Small intestine (tissue), 7 donors: Measurements from ENCODE around the gene ARHGAP28. TPM values are rescaled to one million over a fixed set of nuclear protein-coding genes. Genes with fewer than 3 reads are reported as not detected.

Experiments
- DNase-seq, 2 donors: peaks; one replicate each; pipeline versions ENCODE4 v3.0.0 to v3.0.0-alpha.2; 2013
- FAIRE-seq: peaks from 2 replicates; lab custom pipeline; 2012; peaks lifted over from hg19 to GRCh38; lab: Jason Lieb, UNC
- H3K27ac ChIP-seq, 3 donors: one replicate each; pipeline ENCODE4 v1.5.1; 2013; ENCODE audit warnings: low read length in 2 of 3, mild to moderate bottlenecking in 2 of 3, control low read depth in 1 of 3, inconsistent platforms in 1 of 3, low read depth in 1 of 3, moderate library complexity in 1 of 3
- H3K27me3 ChIP-seq, 3 donors: one replicate each; pipeline ENCODE4 v1.6.1; 2013; ENCODE audit warnings: low read length in 3 of 3, inconsistent platforms in 1 of 3; ENCODE audit not compliant: control insufficient read depth in 3 of 3, insufficient read depth in 3 of 3
- H3K36me3 ChIP-seq, 3 donors: one replicate each; pipeline ENCODE4 v1.6.1; 2013; ENCODE audit warnings: low read length in 3 of 3, inconsistent platforms in 1 of 3, low read depth in 1 of 3, mild to moderate bottlenecking in 1 of 3, moderate library complexity in 1 of 3; ENCODE audit not compliant: control insufficient read depth in 3 of 3, insufficient read depth in 2 of 3
- H3K4me1 ChIP-seq, 3 donors: one replicate each; pipeline ENCODE4 v1.6.1; 2013; ENCODE audit warnings: low read length in 2 of 3, inconsistent platforms in 1 of 3, low read depth in 1 of 3, mild to moderate bottlenecking in 1 of 3, moderate library complexity in 1 of 3; ENCODE audit not compliant: control insufficient read depth in 3 of 3, insufficient read depth in 2 of 3
- H3K4me3 ChIP-seq, 3 donors: one replicate each; pipeline ENCODE4 v1.5.1; 2013; ENCODE audit warnings: low read length in 3 of 3, control low read depth in 1 of 3, inconsistent platforms in 1 of 3, low read depth in 1 of 3, mild to moderate bottlenecking in 1 of 3, moderate library complexity in 1 of 3
- H3K9me3 ChIP-seq, 2 donors: one replicate each; pipeline ENCODE4 v1.6.1; 2013; ENCODE audit warnings: low read depth in 1 of 2, low read length in 1 of 2; ENCODE audit not compliant: control insufficient read depth in 2 of 2, insufficient read depth in 1 of 2
- WGBS, 3 donors: extraction: QIAGEN DNeasy Blood & Tissue Kit; methylation state at CpG; one replicate each; pipeline ENCODE4 v1.1.7; 2013; 5-methylcytosine and 5-hydroxymethylcytosine counted together
- polyA plus RNA-seq, 4 donors: library from polyadenylated mRNA; stranded (reverse) in 3 of 4; unstranded in 1 of 4; fragments of 200-250 nt in 3 of 4; fragments of 120-200 nt in 1 of 4; gene quantifications; one replicate each; pipeline versions ENCODE4 v1.2.1 to v1.2.3, GENCODE V29; 2013
- donor health status: healthy with polysubstance abuse.
- donor health status: control.
- donor health status: control.
- donor health status: Bipolar disorder and iron deficiency.
- donor health status: healthy.

Gene ARHGAP28
- polyA plus RNA-seq, 4 donors: 1.2 to 10.8 (median 2.4) TPM

GRCh38 chr18:6859676-6860422 lies 130.3 kb downstream of the ARHGAP28 start:
- no peak for FAIRE-seq
- WGBS, 3 donors: 85 to 95% (median 93%) methylated on average over 4 of the region's 4 CpGs
- peaks cover 0 to 8% (median 0%) of the 10 kb centered on the region in 3 donors for H3K36me3 ChIP-seq

GRCh38 chr18:6860804-6861448 lies 131.4 kb downstream of the ARHGAP28 start:
- H3K4me3 ChIP-seq: no peak overlapping the region
- FAIRE-seq (no peak), DNase-seq (no peak)
- no peaks in the 10 kb centered on the region for H3K9me3 ChIP-seq
- H3K27me3 ChIP-seq: no peaks in the 10 kb centered on the region
- H3K4me1 ChIP-seq: no peaks in the 10 kb centered on the region
- 84 to 87% (median 85%) methylated on average over 4 of the region's 4 CpGs for WGBS, 3 donors
- H3K27ac ChIP-seq: no peak overlapping the region
- peaks cover 0 to 5% (median 0%) of the 10 kb centered on the region in 3 donors for H3K36me3 ChIP-seq

More at GRCh38 chr18:6859676-6860422, 130.3 kb downstream of the ARHGAP28 start:
- H3K27ac ChIP-seq: no peak overlapping the region
- H3K27me3 ChIP-seq: no peaks in the 10 kb centered on the region
- DNase-seq: no peak
- H3K4me3 ChIP-seq: no peak overlapping the region
- peaks cover 0 to 8% of the 10 kb centered on the region in 2 donors for H3K9me3 ChIP-seq
- no peaks in the 10 kb centered on the region for H3K4me1 ChIP-seq

GRCh38 chr18:6865251-6865650 lies 135.7 kb downstream of the ARHGAP28 start:
- H3K9me3 ChIP-seq: no peaks in the 10 kb centered on the region
- DNase-seq: no peak
- H3K4me1 ChIP-seq: no peaks in the 10 kb centered on the region
- FAIRE-seq: no peak
- no peaks in the 10 kb centered on the region for H3K27me3 ChIP-seq
- H3K4me3 ChIP-seq: no peak overlapping the region
- H3K36me3 ChIP-seq: no peaks in the 10 kb centered on the region
- H3K27ac ChIP-seq: no peak overlapping the region

- Histone ChIP-seq H3K9me3 (no peaks in the 10 kb centered on the region), H3K27me3 (no peaks in the 10 kb centered on the region), H3K27ac (no peak overlapping the region), H3K4me3 (no peak overlapping the region), H3K36me3 (no peaks in the 10 kb centered on the region), H3K4me1 (no peaks in the 10 kb centered on the region)
- 68 to 73% (median 71%) methylated on average over 3 of the region's 3 CpGs for WGBS, 3 donors
- DNase-seq (no peak), FAIRE-seq (no peak)
Observed at GRCh38 chr18:6866552-6867085, 137.1 kb downstream of the ARHGAP28 start.

GRCh38 chr18:6868033-6868432 lies 138.5 kb downstream of the ARHGAP28 start:
- DNase-seq (no peak), FAIRE-seq (no peak)
- Histone ChIP-seq H3K27ac (no peak overlapping the region), H3K4me3 (no peak overlapping the region), H3K4me1 (no peaks in the 10 kb centered on the region), H3K9me3 (no peaks in the 10 kb centered on the region), H3K36me3 (no peaks in the 10 kb centered on the region), H3K27me3 (no peaks in the 10 kb centered on the region)
- WGBS, 3 donors: 93 to 95% (median 94%) methylated on average over 6 of the region's 6 CpGs

- Histone ChIP-seq H3K4me3 (no peak overlapping the region), H3K27ac (no peak overlapping the region), H3K36me3 (no peaks in the 10 kb centered on the region), H3K9me3 (no peaks in the 10 kb centered on the region), H3K27me3 (no peaks in the 10 kb centered on the region), H3K4me1 (no peaks in the 10 kb centered on the region)
- no peak for DNase-seq
- no peak for FAIRE-seq
- WGBS, 3 donors: 83 to 90% (median 89%) methylated on average over 6 of the region's 6 CpGs
Observed at GRCh38 chr18:6871566-6871965, 142.1 kb downstream of the ARHGAP28 start.

GRCh38 chr18:6873040-6873751 lies 143.7 kb downstream of the ARHGAP28 start:
- FAIRE-seq (no peak), DNase-seq (no peak)
- 74 to 83% (median 81%) methylated on average over 6 of the region's 6 CpGs for WGBS, 3 donors

GRCh38 chr18:6874315-6874714 lies 144.8 kb downstream of the ARHGAP28 start:
- no peaks in the 10 kb centered on the region for H3K4me1 ChIP-seq
- FAIRE-seq (no peak), DNase-seq (no peak)
- H3K27ac ChIP-seq: no peak overlapping the region
- no peaks in the 10 kb centered on the region for H3K27me3 ChIP-seq
- WGBS, 3 donors: 73 to 87% (median 83%) methylated on average over 1 of the region's 1 CpG
- H3K9me3 ChIP-seq: no peaks in the 10 kb centered on the region
- H3K4me3 ChIP-seq: no peak overlapping the region
- H3K36me3 ChIP-seq: peaks cover 0 to 4% (median 0%) of the 10 kb centered on the region in 3 donors

More at GRCh38 chr18:6873040-6873751, 143.7 kb downstream of the ARHGAP28 start:
- Histone ChIP-seq H3K27me3 (no peaks in the 10 kb centered on the region), H3K4me3 (no peak overlapping the region), H3K9me3 (no peaks in the 10 kb centered on the region), H3K36me3 (peaks cover 0 to 4% (median 0%) of the 10 kb centered on the region in 3 donors), H3K4me1 (no peaks in the 10 kb centered on the region), H3K27ac (no peak overlapping the region)
